Ascending aorta (tissue), 2 donors: ENCODE results near the gene GATAD1. TPM values are rescaled to one million over a fixed set of nuclear protein-coding genes. Genes with fewer than 3 reads are reported as not detected.

ENCODE experiments used
- DNase-seq, 2 donors: peaks; one replicate each; pipeline ENCODE4 v3.0.0-alpha.2; 2019; ENCODE audit warnings: low spot score in 2 of 2
- H3K27ac ChIP-seq, 2 donors: fragments of 200-600 bp; sonication (generic); one replicate each; pipeline ENCODE4 v1.5.1; 2016 to 2017; ENCODE audit warnings: mild to moderate bottlenecking in 1 of 2
- H3K27me3 ChIP-seq: fragments of 200-600 bp; sonication (generic); one replicate; pipeline ENCODE4 v1.5.1; 2017
- H3K36me3 ChIP-seq, 2 donors: fragments of 200-600 bp; sonication (generic); one replicate each; pipeline ENCODE4 v1.5.1; 2016
- H3K4me1 ChIP-seq, 2 donors: fragments of 200-600 bp; sonication (generic); one replicate each; pipeline ENCODE4 v1.5.1; 2016 to 2017; ENCODE audit warnings: mild to moderate bottlenecking in 1 of 2
- H3K4me3 ChIP-seq, 2 donors: fragments of 200-600 bp; sonication (generic); one replicate each; pipeline ENCODE4 v1.5.1; 2016 to 2017; ENCODE audit warnings: mild to moderate bottlenecking in 1 of 2
- H3K9me3 ChIP-seq, 2 donors: fragments of 200-600 bp; sonication (generic); one replicate each; pipeline ENCODE4 v1.5.1; 2016
- CTCF ChIP-seq, 3 experiments: fragments of 200-600 bp in 2 of 3; fragments of 450-650 bp in 1 of 3; sonication (generic) in 2 of 3; IDR thresholded peaks; one replicate each; pipeline ENCODE4 v1.5.1; 2016 to 2019; ENCODE audit warnings: antibody characterized with exemption in 3 of 3, mild to moderate bottlenecking in 1 of 3, moderate library complexity in 1 of 3
- intact Hi-C: fragments of 100-400 bp; cut with DNase I; formaldehyde crosslinking; loops from one replicate; pipeline ENCODE4 v1.15.1; 2023
- total RNA-seq: library from RNA; depleted of rRNA; stranded (reverse); fragments of >200 nt; gene quantifications from one replicate; pipeline ENCODE4 v1.1.0, GENCODE V29; 2016

The GATAD1 gene
- total RNA-seq, 1 donor from 2014 or later = 20.4 TPM

GRCh38 chr7:92498557-92498956 lies 51.3 kb downstream of the GATAD1 start:
- DNase-seq = no peak
- TF ChIP-seq CTCF (IDR thresholded peaks at IDR 0.05) = no peak
- Histone ChIP-seq H3K36me3 (peaks cover 44 to 73% of the 10 kb centered on the region in 2 donors), H3K9me3 (no peaks in the 10 kb centered on the region), H3K4me1 (no peaks in the 10 kb centered on the region), H3K27ac (no peak overlapping the region), H3K27me3 (no peaks in the 10 kb centered on the region), H3K4me3 (no peak overlapping the region)
- intact Hi-C loops = no loop called here

- no peaks in the 10 kb centered on the region for H3K27me3 ChIP-seq
- H3K4me1 ChIP-seq = no peaks in the 10 kb centered on the region
- DNase-seq = no peak
- no peak overlapping the region for H3K27ac ChIP-seq
- intact Hi-C loops = no loop called here
- no peak overlapping the region for H3K4me3 ChIP-seq
- no peaks in the 10 kb centered on the region for H3K9me3 ChIP-seq
- no peak for TF ChIP-seq CTCF (IDR thresholded peaks at IDR 0.05)
- peaks cover 63 to 64% of the 10 kb centered on the region in 2 donors for H3K36me3 ChIP-seq
Observed at GRCh38 chr7:92503767-92504166, 56.5 kb downstream of the GATAD1 start.

- H3K4me3 ChIP-seq = no peak overlapping the region
- H3K27ac ChIP-seq = no peak overlapping the region
- no peak for TF ChIP-seq CTCF (IDR thresholded peaks at IDR 0.05)
- no peaks in the 10 kb centered on the region for H3K9me3 ChIP-seq
- intact Hi-C loops = no loop called here
- H3K4me1 ChIP-seq = no peaks in the 10 kb centered on the region
- H3K36me3 ChIP-seq = peaks cover 55 to 56% of the 10 kb centered on the region in 2 donors
- DNase-seq = no peak
- H3K27me3 ChIP-seq = no peaks in the 10 kb centered on the region
Observed at GRCh38 chr7:92504563-92504962, 57.3 kb downstream of the GATAD1 start.

- Histone ChIP-seq H3K27ac (no peak overlapping the region), H3K4me3 (no peak overlapping the region), H3K36me3 (peaks cover 41 to 54% of the 10 kb centered on the region in 2 donors), H3K27me3 (no peaks in the 10 kb centered on the region), H3K9me3 (no peaks in the 10 kb centered on the region), H3K4me1 (no peaks in the 10 kb centered on the region)
- intact Hi-C loops = no loop called here
- no peak for DNase-seq
- no peak for TF ChIP-seq CTCF (IDR thresholded peaks at IDR 0.05)
Observed at GRCh38 chr7:92506363-92506762, 59.1 kb downstream of the GATAD1 start.

- no peak overlapping the region for H3K27ac ChIP-seq
- peaks cover 32 to 56% of the 10 kb centered on the region in 2 donors for H3K36me3 ChIP-seq
- no peaks in the 10 kb centered on the region for H3K4me1 ChIP-seq
- no peaks in the 10 kb centered on the region for H3K27me3 ChIP-seq
- no peak overlapping the region for H3K4me3 ChIP-seq
- no peaks in the 10 kb centered on the region for H3K9me3 ChIP-seq
- no peak for DNase-seq
- no peak for TF ChIP-seq CTCF (IDR thresholded peaks at IDR 0.05)
- intact Hi-C loops = no loop called here
Observed at GRCh38 chr7:92508946-92509345, 61.7 kb downstream of the GATAD1 start.

Other genes with a start within 250 kb of the GATAD1 start
- gene KRIT1, start 201.6 kb upstream of the GATAD1 start, total RNA-seq = 66.1 TPM
- gene ANKIB1, start 201.5 kb upstream of the GATAD1 start, total RNA-seq = 27.4 TPM
- gene ERVW-1, start 30.5 kb downstream of the GATAD1 start, total RNA-seq = not detected
- 6.5 TPM for gene PEX1, start 81.0 kb downstream of the GATAD1 start, total RNA-seq
- 2.2 TPM for gene RBM48, start 81.3 kb downstream of the GATAD1 start, total RNA-seq
- 0.64 TPM for gene FAM133B, start 142.9 kb downstream of the GATAD1 start, total RNA-seq